KMS-11 (cell line): Measurements from ENCODE around the gene CLDN1.

Source experiments
- H2AFZ ChIP-seq: fragments of 200-600 bp; sonication (generic); 2 replicates; pipeline ENCODE4 v1.6.1; 2016; ENCODE audit warnings: antibody characterized with exemption, mixed run types, low read depth
- H3K27ac ChIP-seq: fragments of 200-600 bp; sonication (generic); 2 replicates; pipeline ENCODE4 v1.6.1; 2016; ENCODE audit warnings: mild to moderate bottlenecking, mixed run types
- H3K27me3 ChIP-seq: fragments of 200-600 bp; sonication (generic); 2 replicates; pipeline ENCODE4 v1.6.1; 2017; ENCODE audit warnings: mild to moderate bottlenecking, low read depth, mixed run types, moderate library complexity; ENCODE audit not compliant: insufficient read depth
- H3K36me3 ChIP-seq: fragments of 200-600 bp; sonication (generic); 2 replicates; pipeline ENCODE4 v1.6.1; 2017; ENCODE audit warnings: mild to moderate bottlenecking, mixed run types; ENCODE audit not compliant: insufficient read depth
- H3K4me1 ChIP-seq: fragments of 200-600 bp; sonication (generic); 2 replicates; pipeline ENCODE4 v1.6.1; 2016; ENCODE audit warnings: mild to moderate bottlenecking, low read depth, mixed run types; ENCODE audit not compliant: poor library complexity, severe bottlenecking
- H3K4me2 ChIP-seq: fragments of 200-600 bp; sonication (generic); 2 replicates; pipeline ENCODE4 v1.7.0; 2016; ENCODE audit warnings: mild to moderate bottlenecking, mixed run types
- H3K4me3 ChIP-seq: fragments of 200-600 bp; sonication (generic); IDR thresholded peaks from 2 replicates; pipeline ENCODE4 v1.6.1; 2017; ENCODE audit warnings: low read depth, low read length, mixed read lengths; ENCODE audit not compliant: insufficient read depth
- H3K79me2 ChIP-seq: fragments of 200-600 bp; sonication (generic); 2 replicates; pipeline ENCODE4 v1.6.1; 2016; ENCODE audit warnings: low read depth, mixed run types; ENCODE audit not compliant: insufficient read depth
- H3K9ac ChIP-seq: fragments of 200-600 bp; sonication (generic); 2 replicates; pipeline ENCODE4 v1.6.1; 2016; ENCODE audit warnings: mild to moderate bottlenecking, mixed run types
- H4K20me1 ChIP-seq: fragments of 200-600 bp; sonication (generic); 2 replicates; pipeline ENCODE4 v1.6.1; 2016; ENCODE audit warnings: mild to moderate bottlenecking, mixed run types; ENCODE audit not compliant: insufficient read depth
- CTCF ChIP-seq: fragments of 200-600 bp; sonication (generic); conservative IDR thresholded peaks from 2 replicates; pipeline ENCODE4 v1.6.1; 2017; ENCODE audit warnings: low read depth, mild to moderate bottlenecking, antibody characterized with exemption, low read length, moderate library complexity, mixed read lengths

CLDN1 gene

GRCh38 chr3:190309414-190309813, 12.8 kb downstream of the CLDN1 start:
- Histone ChIP-seq H2AFZ (no peak overlapping the region), H3K4me2 (no peak overlapping the region), H3K27me3 (no peaks in the 10 kb centered on the region), H3K79me2 (no peaks in the 10 kb centered on the region), H3K4me1 (no peaks in the 10 kb centered on the region), H3K9ac (no peak overlapping the region), H3K27ac (no peak overlapping the region), H3K36me3 (no peaks in the 10 kb centered on the region), H3K4me3 (no peak overlapping the region), H4K20me1 (no peaks in the 10 kb centered on the region)
- no peak for TF ChIP-seq CTCF

DNA sequence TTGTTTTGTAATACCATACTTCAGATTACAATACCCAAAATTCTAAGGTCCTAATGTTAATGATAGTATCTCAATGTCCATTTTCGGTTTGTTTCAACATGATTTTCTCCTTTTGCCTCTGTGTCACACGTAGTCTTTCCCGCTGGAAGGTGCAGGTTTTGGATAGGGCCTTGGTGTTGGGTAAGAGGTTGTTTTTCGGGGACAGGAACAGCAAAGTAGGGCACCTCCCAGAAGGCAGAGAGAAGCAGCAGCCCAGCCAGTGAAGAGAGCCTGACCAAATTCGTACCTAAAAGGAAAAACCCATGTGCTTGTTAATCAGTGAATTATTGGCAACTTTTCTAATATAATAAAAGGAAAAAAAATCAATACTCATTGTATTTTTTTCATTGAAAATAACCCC, 14.1 kb downstream of the CLDN1 start:
- H3K36me3 ChIP-seq = no peaks in the 10 kb centered on the region
- H3K27ac ChIP-seq = no peak overlapping the region
- H3K27me3 ChIP-seq = no peaks in the 10 kb centered on the region
- H3K79me2 ChIP-seq = no peaks in the 10 kb centered on the region
- H2AFZ ChIP-seq = no peak overlapping the region
- no peak for TF ChIP-seq CTCF
- no peak overlapping the region for H3K4me2 ChIP-seq
- H4K20me1 ChIP-seq = no peaks in the 10 kb centered on the region
- H3K4me1 ChIP-seq = no peaks in the 10 kb centered on the region
- H3K9ac ChIP-seq = no peak overlapping the region
- H3K4me3 ChIP-seq = no peak overlapping the region

DNA sequence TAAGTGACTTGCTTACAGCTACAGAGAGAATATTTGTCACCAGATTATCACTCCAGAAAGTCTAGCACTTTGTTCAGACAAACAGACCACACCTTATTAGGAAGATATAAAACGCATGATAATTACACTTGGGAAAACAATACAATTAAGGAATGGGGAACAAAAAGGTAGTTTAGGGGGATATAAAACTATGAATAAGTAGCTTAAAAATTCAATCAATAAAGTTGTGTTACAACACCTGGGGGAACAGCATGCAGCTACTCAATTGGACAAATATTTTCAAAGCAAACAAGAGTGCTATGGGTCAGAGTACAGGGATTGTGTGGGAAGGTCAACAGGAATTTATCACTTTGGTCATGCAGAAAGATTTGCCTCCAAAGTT, 15.1 kb downstream of the CLDN1 start:
- H3K79me2 ChIP-seq = no peaks in the 10 kb centered on the region
- no peak overlapping the region for H3K4me2 ChIP-seq
- no peaks in the 10 kb centered on the region for H3K27me3 ChIP-seq
- no peak overlapping the region for H3K9ac ChIP-seq
- no peaks in the 10 kb centered on the region for H3K4me1 ChIP-seq
- no peaks in the 10 kb centered on the region for H4K20me1 ChIP-seq
- no peak for TF ChIP-seq CTCF
- no peaks in the 10 kb centered on the region for H3K36me3 ChIP-seq
- H3K4me3 ChIP-seq = no peak overlapping the region
- H2AFZ ChIP-seq = no peak overlapping the region
- H3K27ac ChIP-seq = no peak overlapping the region

DNA sequence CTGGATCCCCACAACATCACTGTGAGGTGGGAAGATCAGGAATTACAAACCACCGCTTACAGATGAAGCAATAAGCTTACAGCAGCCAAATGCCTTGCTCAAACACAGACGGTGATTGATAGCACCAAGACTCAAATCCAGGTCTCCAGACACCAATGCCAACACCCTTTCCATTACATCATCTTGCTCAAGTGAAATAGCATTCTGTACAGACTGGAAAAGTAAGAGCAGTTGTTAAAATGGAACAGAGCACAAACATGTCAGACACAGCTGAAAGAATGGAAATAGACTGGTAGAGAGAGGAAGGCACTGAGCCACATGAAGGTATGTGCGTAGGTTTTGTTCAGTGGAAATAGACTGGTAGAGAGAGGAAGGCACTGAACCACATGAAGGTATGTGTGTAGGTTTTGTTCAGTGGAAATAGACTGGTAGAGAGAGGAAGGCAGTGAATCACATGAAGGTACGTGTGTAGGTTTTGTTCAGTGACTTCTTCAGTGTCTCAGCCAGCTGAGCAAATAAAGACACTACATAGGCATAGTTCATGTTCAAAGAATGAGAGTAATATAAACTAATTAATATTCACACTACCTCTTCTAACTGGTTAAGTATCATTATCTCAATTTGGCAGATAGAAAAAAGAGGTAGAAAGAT, 15.6 kb downstream of the CLDN1 start:
- Histone ChIP-seq H4K20me1 (no peaks in the 10 kb centered on the region), H3K4me1 (no peaks in the 10 kb centered on the region), H3K4me3 (no peak overlapping the region), H3K36me3 (no peaks in the 10 kb centered on the region), H2AFZ (no peak overlapping the region), H3K4me2 (no peak overlapping the region), H3K27ac (no peak overlapping the region), H3K79me2 (no peaks in the 10 kb centered on the region), H3K27me3 (no peaks in the 10 kb centered on the region), H3K9ac (no peak overlapping the region)
- no peak for TF ChIP-seq CTCF
